Adrenal gland (tissue), 5 donors: ENCODE results near the gene SPACA1.

Experiments used
- CTCF ChIP-seq, 6 experiments: fragments of 450-650 bp in 4 of 6; fragments of 200-600 bp in 2 of 6; sonication (generic) in 1 of 6; IDR thresholded peaks; 1 replicate in 5 of 6; 2 replicates in 1 of 6; pipeline versions ENCODE4 v1.5.1 to v1.8.0; 2016 to 2021; ENCODE audit warnings: antibody characterized with exemption in 6 of 6, mild to moderate bottlenecking in 2 of 6, moderate library complexity in 1 of 6
- POLR2A ChIP-seq, 2 donors: fragments of 450-650 bp; IDR thresholded peaks; one replicate each; pipeline ENCODE4 v1.6.1; 2017; ENCODE audit warnings: antibody characterized with exemption in 2 of 2, mild to moderate bottlenecking in 2 of 2, moderate library complexity in 1 of 2
- donor health status: DM: no; HTN: no; CAD: no.

GRCh38 chr6:88050140-88050818 lies 2.6 kb downstream of the SPACA1 start:
- no peak for TF ChIP-seq CTCF (IDR thresholded peaks at IDR 0.05)
- TF ChIP-seq POLR2A (IDR thresholded peaks at IDR 0.05) = no peak
